IPS DF 4.7 (cell line): ENCODE data around the gene VSIG10L2.
"Not testable (repeated sequence)": the region's sequence is repeated elsewhere in the genome, so short reads cannot be mapped to it uniquely, and the experiment has no call there.

Experiments
- DNase-seq: peaks from one replicate; pipeline ENCODE4 v3.0.0-alpha.2; 2013; ENCODE audit warnings: low spot score; ENCODE audit errors: extremely low read depth

The VSIG10L2 gene

DNA sequence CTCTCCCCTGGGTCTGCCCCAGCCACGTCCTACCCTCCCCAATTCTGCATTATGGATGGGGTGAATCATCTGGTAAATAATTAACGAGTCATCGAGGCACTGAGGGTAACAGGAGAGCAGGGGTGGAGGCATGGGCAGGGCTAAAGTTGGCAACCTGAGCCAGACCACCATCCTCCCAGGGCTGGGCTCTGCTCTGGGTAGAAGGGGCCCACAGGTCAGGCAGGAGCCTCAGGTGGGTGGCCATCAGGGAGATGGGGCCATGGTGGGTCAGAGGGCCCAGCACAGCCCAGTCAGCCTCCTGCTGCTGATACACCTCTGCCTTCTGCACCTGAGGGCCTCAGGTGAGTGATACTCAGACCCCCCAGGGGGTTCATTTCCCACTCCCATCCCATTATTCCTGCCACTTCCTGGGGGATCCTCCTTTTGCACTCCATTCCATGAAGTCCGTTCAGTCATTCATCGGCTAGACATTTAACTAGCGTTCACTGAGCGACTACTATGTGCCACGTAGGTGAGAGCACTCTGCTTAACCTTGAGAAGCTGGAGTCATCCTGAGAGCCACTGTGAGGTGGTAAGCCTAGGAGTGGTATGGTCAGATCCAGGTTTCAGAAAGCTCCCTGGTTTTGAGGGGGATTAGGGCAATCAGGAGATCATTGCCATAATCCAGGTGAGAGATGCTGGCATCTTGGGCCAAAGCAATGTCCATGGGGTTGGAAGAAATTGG is at the start of gene VSIG10L2:
VSIG10L2 (plus strand) TSS at position 248 of the 724 bp plus-strand sequence; CDS start at position 260, 12 bp downstream.
- no peak for DNase-seq

DNA sequence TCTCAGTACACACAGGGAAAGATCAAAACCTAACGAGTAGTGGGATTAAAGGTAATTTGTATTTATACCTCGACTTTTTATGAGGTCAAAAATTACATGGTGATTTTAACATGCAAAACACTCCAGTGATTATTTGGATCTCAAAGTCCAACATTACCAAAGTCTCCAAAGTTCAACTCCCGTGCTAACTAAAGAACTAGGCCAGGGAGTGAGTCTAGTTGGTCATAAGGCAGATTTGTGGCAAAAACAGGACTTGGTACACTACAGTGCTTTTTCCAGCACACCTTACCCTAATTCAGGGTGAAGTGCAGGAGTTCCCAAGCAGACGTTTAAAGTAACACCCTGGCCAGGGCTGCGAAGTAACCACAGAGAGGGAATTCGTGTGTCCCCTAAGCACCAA is 44.0 kb upstream of the VSIG10L2 start:
- no peak for DNase-seq

DNA sequence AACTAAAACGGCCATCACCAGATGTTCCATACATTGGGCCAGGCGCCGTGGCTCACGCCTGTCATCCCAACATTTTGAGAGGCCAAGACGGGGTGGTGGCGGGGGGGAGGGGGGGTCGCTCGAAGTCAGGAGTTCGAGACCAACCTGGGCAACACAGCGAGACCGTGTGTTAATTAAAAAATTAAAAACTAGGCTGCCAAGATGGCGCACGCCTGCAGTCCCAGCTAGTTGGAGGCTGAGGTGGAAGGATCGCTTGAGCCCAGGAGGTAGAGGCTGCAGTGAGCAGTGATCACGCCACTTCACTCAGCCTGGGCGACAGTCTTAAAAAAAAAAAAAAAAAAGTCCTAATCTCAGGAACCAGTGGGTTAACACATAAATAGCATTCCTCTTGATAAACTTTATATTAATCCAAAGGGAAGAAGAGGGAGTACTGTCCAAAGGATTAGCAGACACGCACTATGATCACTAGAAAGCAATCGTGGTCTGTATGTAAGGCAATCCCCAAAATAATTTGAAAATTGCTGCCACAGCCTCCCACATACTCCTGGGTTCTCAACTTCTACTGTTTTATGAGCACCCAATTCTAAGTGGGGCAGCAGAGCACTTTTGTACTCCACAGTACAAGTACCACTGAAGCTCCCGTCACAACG is 43.4 kb upstream of the VSIG10L2 start:
- DNase-seq, result no peak

DNA sequence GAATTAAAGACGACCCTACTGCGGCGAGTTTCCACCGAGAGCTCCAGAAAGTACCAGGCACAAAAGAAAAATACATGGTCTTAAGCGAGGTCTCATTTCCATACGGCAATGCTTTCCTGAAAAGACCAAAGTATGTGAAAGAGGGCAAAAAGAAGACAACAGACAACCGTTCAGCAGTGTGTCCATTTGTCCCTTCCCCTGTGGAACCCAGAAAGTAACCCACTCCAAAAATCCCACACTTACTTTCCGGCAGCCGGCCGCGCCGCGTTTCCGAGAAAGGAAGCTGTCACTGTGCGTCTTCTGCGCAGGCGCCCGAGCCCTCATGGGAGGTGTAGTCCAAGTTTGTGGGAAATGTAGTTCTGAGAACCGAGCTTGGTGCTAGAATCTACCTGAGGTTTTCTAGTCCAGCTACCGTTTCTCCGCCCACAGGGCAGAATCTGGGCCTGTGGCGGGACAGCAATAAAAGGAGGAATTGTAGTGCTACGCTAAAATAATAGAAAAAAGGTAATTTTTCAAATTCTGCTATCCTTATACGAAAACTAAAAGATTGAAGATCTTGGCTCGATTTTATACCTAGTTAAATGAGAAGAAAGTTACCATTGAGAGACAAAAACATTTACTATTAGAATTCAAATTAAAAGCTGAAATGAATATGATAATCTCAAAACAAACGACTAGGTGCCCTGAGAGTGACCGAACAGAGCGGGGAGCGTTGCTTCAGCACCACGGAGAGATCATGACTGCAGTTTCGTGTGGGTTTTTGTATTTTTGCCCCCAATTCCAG is 42.7 kb upstream of the VSIG10L2 start, which contains the start of gene PUS3:
PUS3 (minus strand) TSS at position 280 of the 784 bp plus-strand sequence. CDS start 6,922 bp downstream, outside the sequence.
- no peak for DNase-seq

DNA sequence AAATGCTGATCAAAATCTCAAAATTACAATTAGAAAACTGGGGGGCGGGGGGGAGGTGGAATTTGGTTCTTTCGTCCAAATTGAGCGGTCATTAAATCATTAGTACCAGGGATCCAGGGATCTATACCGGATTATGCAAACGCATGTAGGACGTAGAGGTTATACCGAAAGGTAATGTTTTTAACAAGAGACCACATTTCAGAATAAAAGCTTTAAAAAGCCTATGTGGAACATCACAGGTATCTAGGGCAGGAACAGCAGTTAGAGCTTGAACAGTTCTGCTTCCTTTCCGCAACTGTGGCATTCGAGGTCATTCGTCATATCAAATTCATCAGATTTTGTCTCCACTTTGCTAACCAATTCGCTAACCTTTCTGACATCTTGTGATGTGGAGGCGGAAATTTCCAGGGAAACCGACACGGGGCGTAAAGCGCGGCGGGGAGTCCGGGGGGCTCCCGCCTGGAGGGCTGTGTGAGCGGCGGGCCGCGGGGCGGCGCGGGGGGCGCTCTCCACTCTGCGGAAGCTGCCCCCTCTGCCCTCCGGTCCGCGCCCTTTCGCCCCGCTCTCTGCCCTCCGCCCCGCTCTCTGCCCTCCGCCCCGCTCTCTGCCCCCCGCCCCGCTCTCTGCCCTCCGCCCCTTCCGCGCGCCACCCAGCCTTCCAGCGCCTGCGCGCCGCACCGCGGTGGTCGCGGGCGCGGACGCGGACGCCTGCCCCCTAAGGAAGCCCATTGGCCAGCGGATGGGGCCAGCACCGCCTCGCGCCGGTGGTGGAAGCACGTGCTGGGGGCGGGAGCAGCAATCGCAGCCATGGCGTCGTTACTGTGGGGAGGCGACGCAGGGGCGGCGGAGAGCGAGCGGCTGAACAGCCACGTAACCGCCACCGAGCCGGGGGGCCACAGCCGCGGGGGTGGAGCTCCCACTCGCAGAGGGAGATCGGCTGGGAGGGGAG is 41.9 kb upstream of the VSIG10L2 start, which contains the start of gene DDX25:
DDX25 (plus strand) TSS at position 798 of the 949 bp plus-strand sequence; CDS start at position 808, 10 bp downstream.
- DNase-seq, result no peak

DNA sequence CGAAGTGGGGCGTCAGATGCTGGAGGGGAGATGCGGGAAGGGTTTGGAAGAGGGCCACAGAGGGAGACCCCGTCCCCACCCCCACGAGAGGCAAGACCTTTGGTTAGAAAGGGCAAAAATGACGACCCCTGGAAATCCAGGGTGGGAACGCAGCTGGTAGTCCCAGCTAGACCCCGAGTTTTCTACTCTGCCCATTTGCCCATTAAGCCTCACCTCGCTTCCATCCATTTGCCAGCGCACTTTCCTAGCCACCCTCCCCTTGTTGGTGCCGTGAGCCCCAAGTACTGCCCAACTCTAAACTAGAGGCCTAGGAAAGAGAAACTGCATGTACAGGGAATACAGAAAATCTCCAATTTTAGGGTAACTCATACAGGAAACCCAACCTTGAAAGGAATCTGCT is 41.2 kb upstream of the VSIG10L2 start:
- no peak for DNase-seq

DNA sequence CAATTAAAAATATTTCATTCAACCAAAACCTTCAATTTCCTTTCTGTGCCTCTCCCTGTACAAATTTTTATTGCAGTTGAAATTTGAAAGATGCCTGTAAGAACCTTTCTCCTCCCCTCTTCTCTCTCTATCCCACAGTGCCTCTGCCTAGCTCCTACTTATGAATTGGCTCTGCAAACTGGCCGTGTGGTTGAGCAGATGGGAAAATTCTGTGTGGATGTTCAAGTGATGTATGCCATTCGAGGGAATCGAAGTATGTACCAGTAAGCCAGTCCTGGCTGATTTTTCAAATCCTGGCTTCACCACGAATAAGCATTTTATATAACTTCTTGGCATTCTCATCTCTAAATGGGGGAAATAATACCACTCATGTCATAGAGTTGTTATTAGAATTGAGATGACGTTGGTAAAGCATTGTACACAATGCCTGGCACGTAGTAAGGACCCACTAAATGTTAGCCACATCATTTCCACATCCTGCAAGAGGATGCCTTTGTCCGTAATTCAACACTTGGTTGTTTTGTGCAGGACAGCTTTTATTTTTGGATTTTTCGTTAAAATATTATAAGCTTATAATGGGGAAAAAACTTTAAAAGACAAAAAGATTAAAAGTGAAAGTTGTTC is 35.5 kb upstream of the VSIG10L2 start:
- no peak for DNase-seq

DNA sequence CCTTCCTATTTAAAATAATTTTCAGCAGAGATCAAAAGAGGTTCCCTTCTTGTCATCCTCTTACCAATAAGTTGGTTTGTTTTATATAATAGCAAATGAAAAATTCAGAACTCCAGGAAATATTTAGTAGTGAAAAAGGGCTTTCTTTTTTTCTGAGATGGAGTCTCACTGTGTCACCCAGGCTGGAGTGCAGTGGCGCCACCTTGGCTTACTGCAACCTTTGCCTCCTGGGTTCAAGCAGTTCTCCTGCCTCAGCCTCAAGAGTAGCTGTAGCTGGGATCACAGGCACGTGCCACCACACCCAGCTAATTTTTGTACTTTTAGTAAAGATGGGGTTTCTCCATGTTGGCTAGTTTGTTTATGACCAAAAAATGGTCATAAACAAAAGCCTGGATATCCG is 31.2 kb upstream of the VSIG10L2 start:
- not testable (repeated sequence) for DNase-seq

DNA sequence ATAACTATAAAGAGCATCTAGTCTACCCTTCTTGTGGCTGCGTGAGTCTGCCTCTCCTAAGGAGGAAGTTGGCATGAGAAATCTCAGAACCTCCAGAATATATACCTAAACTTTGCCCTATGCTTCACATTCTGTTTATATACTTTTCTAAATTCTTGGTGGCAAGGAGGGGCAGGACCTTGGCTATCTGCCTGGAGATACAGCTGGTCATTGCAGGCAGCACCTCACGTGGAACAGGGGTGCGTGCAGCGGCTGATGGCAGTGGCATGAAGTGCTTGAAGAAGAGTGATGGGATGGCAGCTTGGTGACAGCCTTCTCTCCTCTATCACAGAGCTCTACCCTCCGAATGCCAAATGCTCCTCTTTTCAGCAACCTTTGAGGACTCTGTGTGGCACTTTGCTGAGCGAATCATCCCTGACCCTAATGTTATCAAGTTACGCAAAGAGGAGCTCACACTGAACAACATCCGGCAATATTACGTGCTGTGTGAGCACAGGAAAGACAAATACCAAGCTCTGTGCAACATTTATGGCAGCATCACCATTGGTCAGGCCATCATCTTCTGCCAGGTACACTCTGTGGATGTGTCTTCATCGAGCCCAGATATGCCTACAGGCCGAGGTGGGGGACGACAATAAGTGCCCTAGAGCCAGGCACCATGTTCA is 29.0 kb upstream of the VSIG10L2 start:
- DNase-seq, result no peak

DNA sequence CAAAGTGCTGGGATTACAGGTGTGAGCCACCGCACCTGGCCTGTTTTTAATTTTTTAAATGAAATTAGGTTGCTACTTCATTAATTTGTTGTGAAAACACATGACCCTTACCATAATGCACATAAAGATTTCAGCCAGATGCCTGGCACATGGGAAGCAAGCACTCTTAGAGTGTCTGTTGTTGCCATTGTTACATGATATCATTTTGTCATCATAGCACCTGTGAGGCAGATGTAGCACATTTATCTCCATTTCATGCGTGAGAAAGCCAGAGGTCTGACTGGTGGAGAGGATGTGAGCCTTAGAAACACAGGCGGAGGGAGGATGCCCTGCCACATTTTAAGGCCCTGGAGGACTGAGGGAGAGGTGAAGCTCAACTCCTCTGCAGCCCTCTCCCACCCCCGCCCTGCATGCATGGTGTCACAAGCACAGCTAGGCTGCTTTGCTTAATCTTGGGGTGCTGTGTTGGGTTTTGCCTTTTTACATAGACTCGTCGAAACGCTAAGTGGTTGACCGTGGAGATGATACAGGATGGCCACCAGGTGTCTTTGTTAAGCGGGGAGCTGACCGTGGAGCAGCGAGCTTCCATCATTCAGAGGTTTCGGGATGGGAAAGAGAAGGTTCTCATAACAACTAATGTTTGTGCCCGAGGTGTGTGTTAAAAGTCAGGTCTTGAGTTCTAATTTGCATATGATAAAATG is 27.6 kb upstream of the VSIG10L2 start:
- DNase-seq, result no peak

DNA sequence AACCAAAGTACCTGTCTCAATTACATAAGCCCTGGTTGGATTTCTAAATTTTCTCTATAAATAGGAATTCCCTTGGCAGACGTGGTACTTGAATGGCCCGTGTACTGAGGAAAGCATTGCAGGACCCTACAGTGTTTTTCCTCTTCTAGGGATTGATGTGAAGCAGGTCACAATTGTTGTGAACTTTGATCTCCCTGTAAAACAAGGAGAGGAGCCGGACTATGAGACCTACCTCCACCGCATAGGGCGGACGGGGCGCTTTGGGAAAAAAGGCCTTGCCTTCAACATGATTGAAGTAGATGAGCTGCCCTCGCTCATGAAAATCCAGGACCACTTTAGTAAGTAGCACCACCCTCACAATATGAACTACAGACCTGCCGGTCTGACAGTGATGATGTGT is 24.8 kb upstream of the VSIG10L2 start:
- no peak for DNase-seq

DNA sequence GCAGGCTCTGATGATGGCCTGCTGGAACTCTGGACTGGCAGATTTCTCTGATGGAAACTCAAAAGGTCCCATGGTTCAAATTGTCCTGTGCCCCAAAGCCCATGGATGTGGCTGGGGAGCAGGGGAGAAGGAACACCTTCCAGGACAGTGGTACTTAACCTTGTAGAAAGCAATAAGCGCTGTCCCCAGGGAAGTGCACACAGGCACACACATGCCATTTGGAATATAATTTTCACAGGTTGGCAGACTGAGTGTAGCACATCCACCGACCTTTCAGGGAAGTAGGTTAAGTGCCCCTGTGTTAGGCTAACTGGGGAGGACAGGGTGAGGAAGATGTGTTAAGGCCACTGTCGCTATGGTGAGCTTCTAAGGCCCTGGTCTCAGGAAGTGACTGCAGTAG is 23.7 kb upstream of the VSIG10L2 start:
- no peak for DNase-seq

DNA sequence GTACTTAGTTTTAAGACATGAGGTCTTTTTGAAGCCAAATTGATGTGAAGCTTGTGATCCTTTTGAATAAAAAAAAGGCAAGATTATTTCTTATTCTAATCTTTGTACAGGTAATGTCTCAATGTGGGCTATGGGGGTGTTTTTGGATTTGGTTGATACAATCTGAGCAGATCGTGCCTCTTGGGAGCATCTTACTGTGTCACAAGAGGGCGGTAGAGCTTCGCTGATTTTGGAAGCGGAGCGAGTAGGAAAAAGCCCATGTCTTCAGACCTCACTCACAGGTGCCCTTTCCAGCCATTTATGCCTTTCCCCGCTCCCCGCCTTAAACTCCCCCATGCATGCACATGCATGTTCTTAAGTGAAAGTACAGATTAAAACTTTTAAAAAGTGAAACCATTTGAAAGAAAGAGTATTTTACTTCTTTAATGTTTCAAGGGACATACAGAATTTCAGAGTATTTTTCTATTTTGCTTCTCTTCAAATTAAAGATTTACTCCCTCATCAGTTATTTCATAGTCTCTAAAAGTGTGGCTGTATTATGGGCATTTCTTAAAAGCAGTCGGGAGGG is 22.7 kb upstream of the VSIG10L2 start:
- DNase-seq, result peak; percentile 74

DNA sequence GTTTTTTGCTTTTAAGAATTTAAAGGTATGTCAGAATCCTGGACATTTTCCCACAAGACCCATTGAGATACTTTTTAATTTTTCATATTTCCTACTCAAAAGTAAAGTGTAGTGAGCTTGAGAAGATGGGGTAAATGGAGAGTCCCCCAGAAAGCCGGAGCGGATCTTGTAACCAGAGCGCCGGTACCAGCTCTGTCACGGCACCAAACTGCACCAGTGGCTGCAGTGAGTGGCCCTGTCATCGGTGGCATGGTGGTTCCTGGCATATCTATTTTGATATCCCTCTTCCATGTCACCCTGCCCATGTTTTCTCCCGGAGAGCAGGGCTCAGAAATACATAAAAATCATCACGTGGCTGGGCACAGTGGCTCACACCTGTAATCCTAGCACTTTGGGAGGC is 22.2 kb upstream of the VSIG10L2 start:
- DNase-seq, result no peak

DNA sequence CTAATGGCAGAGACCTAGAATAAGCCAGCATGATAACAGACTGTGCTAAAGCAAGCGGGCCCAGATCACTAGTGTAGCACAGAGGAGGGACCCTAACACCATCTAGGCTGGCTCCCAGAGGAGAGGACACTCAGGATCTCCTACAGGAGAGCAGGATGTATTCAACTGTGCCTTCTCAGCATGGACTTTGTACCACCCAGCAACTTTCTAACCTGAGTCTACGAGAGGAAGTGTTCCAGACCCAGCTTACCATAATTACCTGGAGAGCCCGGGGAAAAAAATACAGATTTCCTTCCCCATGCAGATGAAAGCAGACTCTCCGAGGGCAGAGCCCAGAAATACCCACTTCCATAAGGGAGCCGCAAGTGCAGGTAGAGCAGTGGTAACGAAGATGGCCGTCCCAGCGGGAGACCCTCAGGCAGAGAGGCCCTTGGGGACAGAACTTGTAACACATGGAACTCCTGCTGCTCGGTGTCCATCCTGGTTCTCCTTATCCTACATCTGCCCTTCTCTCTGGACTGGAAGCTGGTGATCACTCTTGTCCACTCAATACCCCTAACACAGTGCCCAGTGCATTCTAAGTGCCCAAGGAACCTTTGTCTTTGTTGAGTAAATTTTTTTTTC is 21.3 kb upstream of the VSIG10L2 start:
- DNase-seq, result no peak

DNA sequence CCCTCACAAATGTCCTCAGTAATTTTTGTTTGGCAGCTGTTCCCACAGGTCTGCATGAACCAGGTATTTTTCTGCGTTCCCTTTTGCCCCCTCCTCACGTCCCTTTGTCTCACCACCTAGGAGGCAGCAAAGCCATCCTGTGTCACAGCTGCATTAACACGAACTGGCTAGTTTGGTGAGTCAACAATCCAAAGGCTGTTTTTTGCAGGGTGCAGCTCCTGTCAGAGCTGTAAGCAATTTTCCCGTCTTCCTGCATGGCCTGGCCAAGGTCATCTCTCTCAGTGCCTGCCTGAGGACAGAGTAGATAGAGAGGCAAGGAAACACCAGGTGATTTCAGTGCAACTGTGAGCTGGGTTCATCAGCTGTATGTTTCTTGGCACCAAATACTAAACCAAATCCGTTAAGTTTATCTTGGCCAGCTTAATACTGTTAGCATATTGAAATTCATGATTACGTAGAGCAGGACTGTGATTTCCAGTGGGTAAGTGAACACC is 20.6 kb upstream of the VSIG10L2 start:
- DNase-seq, result no peak

DNA sequence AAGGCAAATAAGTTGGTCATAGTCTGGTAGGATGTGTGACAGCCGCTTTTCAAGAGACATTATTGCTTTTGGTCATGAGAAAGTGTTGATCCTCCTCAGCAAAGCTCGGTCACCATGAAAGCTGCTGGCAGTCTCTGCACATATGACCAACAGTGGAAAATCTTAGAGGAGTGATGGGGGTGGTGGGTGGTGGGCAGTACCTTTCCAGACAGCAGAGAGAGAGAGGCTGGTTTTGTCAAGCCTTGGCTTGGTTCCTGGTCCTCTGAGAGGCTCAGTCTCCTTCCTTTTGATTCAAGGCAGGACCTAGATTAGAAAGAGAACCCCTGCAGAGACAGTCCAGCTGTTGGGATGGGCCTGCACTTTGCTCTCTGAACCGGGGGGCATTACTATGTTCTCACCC is 20.0 kb upstream of the VSIG10L2 start:
- DNase-seq, result no peak

DNA sequence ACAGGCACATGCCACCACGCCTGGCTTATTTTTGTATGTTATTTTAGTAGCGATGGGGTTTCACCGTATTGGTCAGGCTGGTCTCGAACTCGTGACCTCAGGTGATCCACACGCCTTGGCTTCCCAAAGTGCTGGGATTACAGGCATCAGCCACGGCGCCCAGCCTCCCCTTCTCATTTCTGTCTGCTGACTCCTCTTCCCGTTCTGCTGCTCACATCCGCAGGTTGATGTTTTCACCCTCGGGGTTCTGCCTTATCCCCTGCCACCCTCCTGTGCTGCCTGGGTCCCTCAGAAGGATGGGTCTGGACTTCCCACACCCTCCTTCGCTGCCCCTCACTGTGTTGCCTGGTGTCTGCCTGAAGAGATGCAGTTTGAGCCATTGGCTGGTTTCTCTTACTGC is 19.2 kb upstream of the VSIG10L2 start:
- no peak for DNase-seq
